Retinal pigment epithelial cell (primary cell): ENCODE measurements around the gene IFI27.
"Not testable (repeated sequence)": the region's sequence is repeated elsewhere in the genome, so short reads cannot be mapped to it uniquely, and the experiment has no call there.

Experiments
- DNase-seq: peaks from one replicate; pipeline ENCODE4 v3.0.0-alpha.2; 2010; ENCODE audit warnings: low read depth
- H3K4me3 ChIP-seq: 2 replicates; pipeline ENCODE4 v1.5.1; 2011; ENCODE audit warnings: mild to moderate bottlenecking, low read length, control low read depth, moderate library complexity
- CTCF ChIP-seq: conservative IDR thresholded peaks from 2 replicates; pipeline ENCODE4 v1.5.1; 2011; ENCODE audit warnings: low read depth, low read length, control low read depth, inconsistent platforms

The IFI27 gene

GRCh38 chr14:94110552-94111181, at the start of gene IFI27:
Gene IFI27 (plus strand): TSS chr14:94110736.
- TF ChIP-seq CTCF = no peak
- no peak for DNase-seq
- H3K4me3 ChIP-seq = no peak within 1 kb of the TSS

GRCh38 chr14:94062344-94062940, 48.1 kb upstream of the IFI27 start:
- TF ChIP-seq CTCF = no peak
- no peak for DNase-seq

GRCh38 chr14:94066089-94066676, 44.4 kb upstream of the IFI27 start:
- peak overlapping the region; percentile 15 for H3K4me3 ChIP-seq
- peak; percentile 79 for DNase-seq
- no peak for TF ChIP-seq CTCF

More at GRCh38 chr14:94062344-94062940, 48.1 kb upstream of the IFI27 start:
- no peak overlapping the region for H3K4me3 ChIP-seq

- H3K4me3 ChIP-seq, DNase-seq: not testable (repeated sequence)
Measured at GRCh38 chr14:94072076-94072475, 38.5 kb upstream of the IFI27 start.

- no peak overlapping the region for H3K4me3 ChIP-seq
- no peak for TF ChIP-seq CTCF
- no peak for DNase-seq
Measured at GRCh38 chr14:94074534-94074933, 36.0 kb upstream of the IFI27 start.

GRCh38 chr14:94075008-94075407, 35.5 kb upstream of the IFI27 start:
- DNase-seq = no peak
- no peak overlapping the region for H3K4me3 ChIP-seq
- no peak for TF ChIP-seq CTCF

- H3K4me3 ChIP-seq = peak overlapping the region; percentile 18
- no peak for DNase-seq
- no peak for TF ChIP-seq CTCF
Measured at GRCh38 chr14:94077111-94077821, 33.3 kb upstream of the IFI27 start.
